ENCODE data around the gene CCL25. TPM values are rescaled to one million over a fixed set of nuclear protein-coding genes. Genes with fewer than 3 reads are reported as not detected.

CCL25 gene
- total and polyA plus RNA-seq, 2 of the 4 experiments (the other 2 are of a cell fraction): not detected

DNA sequence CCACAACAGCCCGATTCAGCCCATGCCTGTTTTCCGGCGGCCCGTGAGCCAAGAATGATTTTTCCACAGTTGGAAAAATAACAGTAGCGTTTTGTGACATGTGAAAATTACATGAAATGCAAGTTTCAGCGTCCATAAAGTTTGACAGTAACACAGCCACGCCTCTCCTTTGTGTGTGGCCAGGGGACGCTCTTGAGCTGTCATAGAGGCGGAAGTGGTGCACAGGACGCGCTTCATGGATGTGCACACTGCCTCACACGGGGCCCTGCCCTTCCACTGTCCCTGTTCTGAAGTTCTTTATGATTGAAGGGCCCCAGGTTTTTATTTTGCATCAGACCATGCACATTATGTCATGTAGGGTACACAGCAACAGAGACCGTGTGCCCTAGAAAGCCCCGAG is 34.8 kb upstream of the CCL25 start:
- Histone ChIP-seq H3K4ac (ENCODE audit: low read depth, low read length) (no peak overlapping the region), H3K9ac (ENCODE audit: low read depth, low read length) (no peak overlapping the region), H3K9me1 (ENCODE audit: insufficient read depth, low read length) (no peaks in the 10 kb centered on the region), H4K20me1 (ENCODE audit: insufficient read depth, low read length) (no peaks in the 10 kb centered on the region; the same call in 1 of the 2 replicates), H2AFZ (replicated peaks; ENCODE audit: low read length, poor library complexity) (no peak overlapping the region), H3K4me2 (ENCODE audit: low read depth, low read length) (no peak overlapping the region), H3K14ac (replicated peaks; ENCODE audit: low read depth, low read length) (no peak overlapping the region), H3K56ac (ENCODE audit: extremely low read depth, insufficient read depth, low read length) (no peak overlapping the region), H3K79me1 (ENCODE audit: low read depth in 1 of 2, low read length in 2 of 2) (no peaks in the 10 kb centered on the region; a peak in 1 of 4 replicates), H3K27me3 (ENCODE audit: control insufficient read depth, insufficient read depth, low read length) (no peaks in the 10 kb centered on the region), H2BK120ac (ENCODE audit: low read depth, low read length) (no peak overlapping the region), H4K8ac (ENCODE audit: low read depth in 2 of 2, low read length in 2 of 2) (no peak overlapping the region), H2AK5ac (ENCODE audit: low read depth, low read length) (no peak overlapping the region), H3K23ac (ENCODE audit: low read depth, low read length) (no peak overlapping the region), H2BK20ac (ENCODE audit: low read depth, low read length) (no peak overlapping the region), H3K4me1 (ENCODE audit: control insufficient read depth, insufficient read depth, low read length) (no peaks in the 10 kb centered on the region), H3K9me3 (ENCODE audit: control insufficient read depth, insufficient read depth, low read length) (no peaks in the 10 kb centered on the region), H2BK15ac (ENCODE audit: low read depth, low read length) (no peak overlapping the region), H3K18ac (ENCODE audit: low read depth, low read length) (no peak overlapping the region), H2BK5ac (ENCODE audit: low read depth, low read length, poor library complexity, severe bottlenecking) (no peak overlapping the region), H4K5ac (ENCODE audit: low read depth, low read length) (no peak overlapping the region), H4K91ac (ENCODE audit: insufficient read depth, low read depth, low read length) (no peak overlapping the region), H2AK9ac (replicated peaks; ENCODE audit: low read depth, low read length, poor library complexity) (no peak overlapping the region), H3K27ac (ENCODE audit: insufficient read depth, low read length) (no peak overlapping the region), H3K4me3 (ENCODE audit: insufficient read depth, low read depth, low read length) (no peak overlapping the region), H3K36me3 (ENCODE audit: control insufficient read depth, insufficient read depth, low read length) (peaks cover 2% of the 10 kb centered on the region; the same call in 1 of the 2 replicates)
- ATAC-seq (ENCODE audit: low read depth) (no peak), DNase-seq (no peak)
- ChIA-PET CTCF (no interaction called here), POLR2A (ENCODE audit: unreplicated experiment) (no interaction called here)
- dilution Hi-C loops (cut with HindIII; ENCODE audit: low sequenced_read_pairs, unreplicated experiment) (no loop called here), intact Hi-C loops (cut with micrococcal nuclease) (no loop called here), in situ Hi-C loops (cut with MboI; ENCODE audit: low sequenced_read_pairs) (no loop called here)
- BruUV-seq (replicated peaks): no TSS peak
- no peak for TF ChIP-seq RFX5 (IDR thresholded peaks at IDR 0.05; ENCODE audit: low read depth, low read length)
- no peak for TF ChIP-seq MAZ (IDR thresholded peaks at IDR 0.05; ENCODE audit: borderline replicate concordance, low read depth, low read length)
- no peak for TF ChIP-seq CTCF (conservative IDR thresholded peaks at IDR 0.05; ENCODE audit: low read depth, low read length)
- TF ChIP-seq CHD1 (IDR thresholded peaks at IDR 0.05; ENCODE audit: low read depth, low read length): no peak
- no peak for TF ChIP-seq SMC3 (IDR thresholded peaks at IDR 0.05; ENCODE audit: low read depth, low read length)
- TF ChIP-seq, protein P1, sequence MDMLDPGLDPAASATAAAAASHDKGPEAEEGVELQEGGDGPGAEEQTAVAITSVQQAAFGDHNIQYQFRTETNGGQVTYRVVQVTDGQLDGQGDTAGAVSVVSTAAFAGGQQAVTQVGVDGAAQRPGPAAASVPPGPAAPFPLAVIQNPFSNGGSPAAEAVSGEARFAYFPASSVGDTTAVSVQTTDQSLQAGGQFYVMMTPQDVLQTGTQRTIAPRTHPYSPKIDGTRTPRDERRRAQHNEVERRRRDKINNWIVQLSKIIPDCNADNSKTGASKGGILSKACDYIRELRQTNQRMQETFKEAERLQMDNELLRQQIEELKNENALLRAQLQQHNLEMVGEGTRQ (IDR thresholded peaks at IDR 0.05; ENCODE audit: low read depth, low read length): no peak
- TF ChIP-seq MXI1 (IDR thresholded peaks at IDR 0.05; ENCODE audit: borderline replicate concordance, low read depth, low read length): no peak
- TF ChIP-seq NFE2L2 (IDR thresholded peaks at IDR 0.05; ENCODE audit: low read depth, low read length): no peak
- no peak for TF ChIP-seq BHLHE40 (IDR thresholded peaks at IDR 0.05; ENCODE audit: low read depth, low read length)
- TF ChIP-seq FOS (IDR thresholded peaks at IDR 0.05; ENCODE audit: low read depth, low read length): no peak
- no peak for TF ChIP-seq MAFK (IDR thresholded peaks at IDR 0.05; ENCODE audit: low read depth, low read length)
- no peak for TF ChIP-seq RCOR1 (IDR thresholded peaks at IDR 0.05; ENCODE audit: insufficient replicate concordance, low read length)
- no peak for TF ChIP-seq POLR2A (IDR thresholded peaks at IDR 0.05; ENCODE audit: low read depth, low read length)
- no peak for TF ChIP-seq RAD21 (IDR thresholded peaks at IDR 0.05; ENCODE audit: low read length)
- WGBS, 2 experiments (ENCODE audit: extremely low coverage in 2 of 2, insufficient read length in 1 of 2): 83% methylated on average over 10 of the region's 14 CpGs; no CpG with 5 or more reads in 1 of the 2 experiments
